Upper lobe of left lung (tissue), 4 donors: Measurements from ENCODE around the gene YIPF1.

Experiments
- POLR2A ChIP-seq, 4 donors: fragments of 450-650 bp; IDR thresholded peaks; one replicate each; pipeline ENCODE4 v1.5.1; 2016 to 2017; ENCODE audit warnings: antibody characterized with exemption in 4 of 4, mild to moderate bottlenecking in 2 of 4
- TF ChIP-seq, protein P1 (sequence below), 6 experiments: fragments of 450-650 bp in 4 of 6; fragments of 200-600 bp in 2 of 6; sonication (generic) in 2 of 6; IDR thresholded peaks; one replicate each; pipeline ENCODE4 v1.5.1; 2016 to 2019; ENCODE audit warnings: antibody characterized with exemption in 6 of 6

DNA sequence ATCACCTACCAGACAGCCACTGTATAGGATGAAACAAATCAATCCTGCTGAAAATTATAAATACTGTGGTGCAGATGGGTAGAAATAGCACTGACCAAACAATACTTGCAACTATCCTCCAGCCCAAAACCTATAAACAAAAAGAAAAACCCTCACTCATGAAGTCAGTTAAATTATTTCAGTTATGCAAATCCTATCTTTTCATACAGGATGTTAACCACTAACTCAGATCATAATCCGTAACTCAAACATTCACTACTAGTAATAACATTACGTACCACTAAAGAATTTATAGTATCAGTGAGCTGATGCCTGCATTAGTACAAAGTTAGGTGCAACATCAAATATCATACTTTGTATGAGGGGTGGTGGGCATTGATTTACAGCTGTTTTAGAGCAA is 54.1 kb downstream of the YIPF1 start:
- TF ChIP-seq POLR2A (IDR thresholded peaks at IDR 0.05), result no peak
- TF ChIP-seq, protein P1, sequence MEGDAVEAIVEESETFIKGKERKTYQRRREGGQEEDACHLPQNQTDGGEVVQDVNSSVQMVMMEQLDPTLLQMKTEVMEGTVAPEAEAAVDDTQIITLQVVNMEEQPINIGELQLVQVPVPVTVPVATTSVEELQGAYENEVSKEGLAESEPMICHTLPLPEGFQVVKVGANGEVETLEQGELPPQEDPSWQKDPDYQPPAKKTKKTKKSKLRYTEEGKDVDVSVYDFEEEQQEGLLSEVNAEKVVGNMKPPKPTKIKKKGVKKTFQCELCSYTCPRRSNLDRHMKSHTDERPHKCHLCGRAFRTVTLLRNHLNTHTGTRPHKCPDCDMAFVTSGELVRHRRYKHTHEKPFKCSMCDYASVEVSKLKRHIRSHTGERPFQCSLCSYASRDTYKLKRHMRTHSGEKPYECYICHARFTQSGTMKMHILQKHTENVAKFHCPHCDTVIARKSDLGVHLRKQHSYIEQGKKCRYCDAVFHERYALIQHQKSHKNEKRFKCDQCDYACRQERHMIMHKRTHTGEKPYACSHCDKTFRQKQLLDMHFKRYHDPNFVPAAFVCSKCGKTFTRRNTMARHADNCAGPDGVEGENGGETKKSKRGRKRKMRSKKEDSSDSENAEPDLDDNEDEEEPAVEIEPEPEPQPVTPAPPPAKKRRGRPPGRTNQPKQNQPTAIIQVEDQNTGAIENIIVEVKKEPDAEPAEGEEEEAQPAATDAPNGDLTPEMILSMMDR (IDR thresholded peaks at IDR 0.05), result no peak
